NCI-H1417 (cell line): ENCODE results near the gene MYBPC1.
"Not testable (repeated sequence)": the region's sequence is repeated elsewhere in the genome, so short reads cannot be mapped to it uniquely, and the experiment has no call there.

ENCODE experiments used
- DNase-seq, 3 experiments: peaks; one replicate each; lab custom pipeline; 2025; lab: John Stamatoyannopoulos, UW

MYBPC1 gene

GRCh38 chr12:101653503-101653902 is 58.7 kb downstream of the MYBPC1 start:
- DNase-seq, result no peak

DNA sequence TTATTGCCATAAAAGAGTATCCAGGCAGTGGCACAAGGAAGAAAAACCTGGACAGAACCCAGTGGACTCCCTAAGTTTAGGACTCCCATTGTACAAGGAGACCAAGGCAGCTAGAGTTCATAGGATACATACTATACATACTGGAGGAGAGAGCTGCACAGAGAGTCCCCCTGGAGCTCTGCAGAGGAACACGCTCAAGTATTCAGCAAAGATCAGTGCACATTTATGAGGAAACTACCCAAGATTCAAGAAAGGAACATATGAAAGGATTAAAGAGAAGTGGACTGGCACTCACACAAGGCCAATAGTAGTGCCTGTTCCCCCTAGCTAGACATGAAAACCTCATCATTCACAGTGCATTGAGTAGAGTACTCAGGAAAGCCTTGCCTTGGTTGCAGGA is 59.7 kb downstream of the MYBPC1 start:
- DNase-seq, result no peak

DNA sequence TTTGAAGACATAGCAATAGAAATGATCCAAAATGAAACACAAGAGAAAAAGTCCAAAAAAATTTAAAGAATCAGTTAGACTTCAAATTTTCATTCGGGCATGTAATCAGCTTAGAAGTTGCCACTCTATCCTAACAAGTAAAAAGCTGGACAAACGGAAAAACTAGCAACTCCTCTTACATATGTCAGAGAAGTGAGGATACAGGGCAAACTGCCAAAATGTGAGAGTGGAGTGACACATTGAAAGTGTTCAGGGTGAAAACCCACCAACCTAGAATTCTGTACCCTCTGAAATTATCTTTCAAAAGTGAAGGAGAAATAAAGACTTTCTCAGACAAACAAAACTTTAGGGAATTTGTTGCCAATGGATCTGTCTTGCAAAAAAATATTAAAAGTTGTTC is 60.6 kb downstream of the MYBPC1 start:
- DNase-seq, result peak in 1 of 3 experiments; percentile 17

DNA sequence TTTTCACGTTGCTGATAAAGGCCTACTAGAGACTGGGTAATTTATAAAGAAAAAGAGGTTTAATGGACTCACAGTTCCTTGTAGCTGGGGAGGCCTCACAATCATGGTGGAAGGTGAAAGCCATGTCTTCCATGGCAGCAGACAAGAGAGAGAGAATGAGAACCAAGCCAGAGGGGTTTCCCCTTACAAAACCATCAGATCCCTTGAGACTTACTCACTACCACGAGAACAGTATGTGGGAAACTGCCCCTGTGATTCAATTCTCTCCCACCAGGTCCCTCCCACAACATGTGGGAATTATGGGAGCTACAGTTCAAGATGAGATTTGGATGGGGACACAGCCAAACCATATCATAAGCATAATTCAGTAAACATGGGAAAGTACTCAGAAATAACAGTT is 65.9 kb downstream of the MYBPC1 start:
- DNase-seq, result not testable (repeated sequence)

DNA sequence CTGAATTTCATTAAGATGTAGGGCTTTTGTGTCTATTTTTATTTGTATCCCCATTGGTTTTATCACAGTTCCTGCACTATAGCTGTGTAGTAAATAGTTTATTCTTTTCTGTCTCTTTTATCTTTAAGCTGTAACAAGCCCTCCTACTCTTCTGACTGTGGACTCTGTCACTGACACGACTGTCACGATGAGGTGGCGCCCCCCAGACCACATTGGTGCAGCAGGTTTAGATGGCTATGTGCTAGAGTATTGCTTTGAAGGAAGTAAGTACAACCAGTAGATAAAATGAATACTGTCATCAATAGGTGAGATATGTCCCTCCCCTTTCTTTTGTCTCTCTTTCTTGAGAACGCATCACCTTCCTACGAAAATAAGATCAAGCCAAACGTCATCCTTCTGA is 68.5 kb downstream of the MYBPC1 start:
- DNase-seq, result no peak

DNA sequence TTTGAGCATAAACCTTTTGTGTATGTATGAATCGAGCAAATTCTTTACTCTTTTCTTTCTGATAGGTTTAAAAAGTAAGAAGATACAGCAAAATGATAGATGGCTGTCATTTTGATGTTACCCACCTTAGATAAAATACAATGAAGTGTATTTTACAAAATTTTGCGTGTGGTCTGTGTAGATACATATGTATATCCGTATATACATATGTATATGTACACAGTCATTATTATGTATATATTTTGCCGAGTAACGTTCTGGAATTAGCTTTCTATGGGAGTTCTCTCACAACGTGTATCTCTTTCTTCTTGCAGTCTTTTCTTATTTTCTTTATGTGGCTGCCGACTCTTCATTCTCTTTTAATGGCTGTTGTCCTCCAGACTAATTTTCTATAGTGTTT is 70.2 kb downstream of the MYBPC1 start:
- no peak for DNase-seq

GRCh38 chr12:101666052-101666728 is 71.4 kb downstream of the MYBPC1 start:
- no peak for DNase-seq

DNA sequence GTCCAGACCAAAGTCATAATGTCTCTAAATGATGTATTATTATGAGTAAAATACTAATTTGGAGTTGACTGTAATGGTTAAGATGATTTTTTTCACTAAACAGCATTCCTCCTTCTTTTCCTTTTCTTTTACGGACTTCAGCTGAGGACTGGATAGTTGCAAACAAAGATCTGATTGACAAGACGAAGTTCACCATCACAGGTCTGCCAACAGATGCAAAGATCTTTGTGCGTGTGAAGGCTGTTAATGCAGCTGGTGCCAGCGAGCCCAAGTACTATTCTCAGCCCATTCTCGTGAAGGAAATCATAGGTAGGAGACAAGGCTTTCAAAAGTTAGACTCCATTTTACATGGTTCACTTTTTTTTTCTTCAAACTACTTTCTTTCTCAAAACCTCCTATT is 72.8 kb downstream of the MYBPC1 start:
- DNase-seq, result no peak

DNA sequence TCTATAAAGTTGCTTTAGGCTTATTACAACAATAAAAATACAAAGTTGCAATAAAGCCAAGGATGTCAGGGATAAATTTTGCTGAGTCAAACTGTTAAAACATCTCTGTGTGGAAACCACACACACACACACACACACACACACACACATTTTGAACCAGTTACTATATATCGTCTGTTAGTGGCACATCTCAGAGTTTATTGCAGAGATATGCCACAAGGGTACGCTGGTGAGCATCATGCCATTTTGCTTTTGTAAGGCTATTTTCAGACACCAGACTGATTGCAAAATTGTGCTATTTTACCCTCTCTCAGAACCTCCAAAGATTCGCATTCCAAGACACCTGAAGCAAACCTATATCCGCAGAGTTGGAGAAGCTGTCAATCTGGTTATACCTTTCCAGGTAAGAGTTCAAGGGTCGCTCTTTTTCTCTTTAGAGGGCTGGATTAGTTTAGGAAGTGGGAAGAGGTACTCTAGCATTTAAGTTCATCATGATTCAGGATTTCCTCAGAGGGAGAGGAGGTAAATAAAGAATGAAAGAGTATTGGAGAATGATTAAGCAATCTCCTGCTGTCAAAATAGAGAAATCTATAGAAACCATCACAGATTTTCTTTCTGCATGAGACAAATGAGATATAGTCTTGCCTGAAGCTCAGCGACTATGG is 75.4 kb downstream of the MYBPC1 start:
- no peak for DNase-seq

DNA sequence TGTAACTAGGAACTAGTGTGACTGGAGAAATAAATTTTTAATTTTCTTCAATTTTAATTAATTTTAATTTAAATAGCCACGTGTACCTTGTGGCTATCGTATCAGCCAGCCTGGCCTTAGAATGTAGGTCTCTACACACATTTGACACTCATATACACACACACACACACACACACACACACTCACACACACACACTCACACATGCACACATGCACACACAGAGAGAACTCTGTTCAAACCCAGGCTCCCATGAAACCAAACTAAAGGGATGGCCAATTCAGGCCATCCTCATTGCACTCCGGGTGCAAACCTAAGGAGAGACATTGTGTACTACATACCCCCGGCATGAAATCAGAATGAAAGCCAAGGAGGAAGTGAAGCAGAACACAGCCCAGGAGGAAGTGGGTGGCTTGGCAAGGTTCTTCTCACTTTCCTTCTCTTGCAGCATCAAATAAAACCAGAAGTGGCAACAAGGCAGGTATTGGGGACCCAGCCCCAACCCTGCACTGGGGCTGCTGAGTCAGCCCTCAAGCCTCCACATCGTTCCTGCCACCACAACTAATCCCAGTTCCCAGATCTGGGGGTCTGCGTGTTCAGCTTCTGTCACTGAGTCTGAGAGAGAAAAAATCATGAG is 76.5 kb downstream of the MYBPC1 start:
- no peak for DNase-seq

DNA sequence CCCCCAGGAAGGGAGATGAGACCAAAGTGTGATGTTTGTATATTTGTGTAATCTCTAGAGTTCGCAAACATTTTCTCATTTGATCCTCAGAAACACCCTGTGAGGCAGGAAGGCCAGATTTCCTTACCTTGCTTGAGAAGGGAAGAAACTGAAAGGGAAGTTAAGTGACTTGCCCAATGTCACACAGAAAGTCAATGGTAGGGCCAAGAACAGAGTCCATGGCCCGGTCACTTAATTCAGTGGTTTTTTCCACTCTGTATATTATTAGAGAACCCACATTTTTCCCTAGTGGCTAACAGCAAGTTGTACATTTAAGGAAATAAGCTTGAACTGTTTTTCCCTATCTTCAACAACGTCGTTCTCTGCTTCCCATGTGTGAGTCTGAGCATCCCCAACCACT is 77.1 kb downstream of the MYBPC1 start:
- no peak for DNase-seq

GRCh38 chr12:101675555-101675954 is 80.8 kb downstream of the MYBPC1 start:
- no peak for DNase-seq

DNA sequence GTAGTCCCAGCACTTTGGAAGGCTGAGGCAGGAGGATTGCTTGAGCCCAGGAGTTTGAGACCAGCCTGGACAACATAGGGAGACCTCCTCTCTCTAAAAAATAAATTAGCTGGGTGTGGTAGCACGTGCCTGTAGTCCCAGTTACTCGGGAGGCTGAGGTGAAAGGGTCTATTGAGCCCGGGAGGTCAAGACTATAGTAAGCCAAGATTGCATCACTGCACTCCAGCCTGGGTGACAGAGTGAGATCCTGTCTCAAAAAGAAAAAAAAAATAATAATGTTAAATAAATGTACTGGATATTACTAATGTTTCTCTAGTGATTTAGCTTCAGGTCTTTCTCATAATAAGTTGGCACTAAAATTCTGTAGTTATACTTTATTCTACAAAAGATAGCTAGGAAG is 81.7 kb downstream of the MYBPC1 start:
- DNase-seq, result not testable (repeated sequence)

GRCh38 chr12:101678081-101678480 is 83.3 kb downstream of the MYBPC1 start:
- DNase-seq, result peak in 1 of 3 experiments; percentile 46

- DNase-seq, result no peak
Measured at GRCh38 chr12:101680240-101680639, 85.5 kb downstream of the MYBPC1 start.

GRCh38 chr12:101680647-101681046 is 85.9 kb downstream of the MYBPC1 start:
- no peak for DNase-seq

DNA sequence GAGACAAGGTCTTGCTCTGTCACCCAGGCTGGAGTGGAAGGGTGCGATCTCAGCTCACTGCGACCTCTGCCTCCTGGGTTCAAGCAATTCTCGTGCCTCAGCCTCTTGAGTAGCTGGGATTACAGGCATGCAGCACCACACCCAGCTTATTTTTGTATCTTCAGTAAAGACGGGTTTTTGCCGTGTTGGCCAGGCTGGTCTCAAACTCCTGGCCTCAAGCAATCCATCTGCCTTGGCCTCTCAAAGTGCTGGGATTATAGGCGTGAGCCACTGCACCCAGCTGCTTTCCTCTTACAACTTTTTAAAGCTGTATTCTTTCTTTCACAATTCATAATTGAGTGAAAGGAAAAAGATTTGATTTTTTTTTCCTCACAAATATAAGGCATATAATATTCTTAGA is 86.9 kb downstream of the MYBPC1 start:
- not testable (repeated sequence) for DNase-seq

DNA sequence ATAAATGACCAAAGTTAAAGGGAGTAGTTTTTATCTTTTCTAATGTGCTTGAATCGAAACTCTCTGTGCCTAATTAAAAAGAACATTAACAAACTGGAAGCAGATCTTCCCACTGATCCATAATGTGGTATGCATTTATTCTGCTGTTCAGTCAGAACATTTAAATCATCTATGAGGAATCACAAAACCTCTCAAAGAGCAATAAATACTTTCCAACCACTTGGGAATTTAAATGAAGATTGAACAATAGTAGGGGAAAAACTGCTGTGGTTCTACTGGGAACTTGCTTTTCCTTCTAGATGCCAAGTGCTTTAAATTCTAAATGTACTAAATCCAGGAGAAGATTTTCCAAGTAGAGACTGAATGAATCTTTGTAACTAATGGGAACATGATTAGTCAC is 90.3 kb downstream of the MYBPC1 start:
- no peak for DNase-seq

- no peak for DNase-seq
Measured at GRCh38 chr12:101686176-101686575, 91.4 kb downstream of the MYBPC1 start.

GRCh38 chr12:101690544-101691098 is 95.8 kb downstream of the MYBPC1 start:
- no peak for DNase-seq

- no peak for DNase-seq
Measured at GRCh38 chr12:101691503-101692096, 96.8 kb downstream of the MYBPC1 start.

DNA sequence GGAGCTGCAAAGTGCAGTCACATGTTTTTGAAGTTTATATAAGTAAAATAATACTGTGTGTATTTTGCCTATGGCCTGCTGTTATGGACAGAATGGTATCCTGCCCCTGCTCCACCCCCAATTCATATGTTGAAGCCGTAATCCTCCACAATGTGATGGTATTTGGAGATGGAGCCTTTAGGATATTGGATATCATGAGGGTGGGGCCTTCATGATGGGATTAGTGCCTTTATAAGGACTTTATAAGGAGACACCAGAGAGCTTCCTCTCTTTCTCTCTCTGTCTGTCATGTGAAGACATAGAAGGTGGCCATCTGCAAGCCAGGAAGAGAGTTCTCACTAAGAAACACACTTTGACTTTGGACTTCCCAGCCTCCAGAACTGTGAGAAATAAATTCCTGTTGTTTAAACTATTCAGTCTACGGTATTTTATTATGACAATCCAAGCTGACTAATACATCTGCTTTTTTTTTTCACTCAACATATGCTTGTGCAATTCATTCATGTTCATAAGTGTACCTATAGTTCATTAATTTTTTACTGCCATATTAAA is 99.6 kb downstream of the MYBPC1 start:
- no peak for DNase-seq
